GM03348 (cell line): ENCODE measurements around the gene LRP8.

Experiments used
- DNase-seq: peaks from one replicate; pipeline ENCODE4 v3.0.0; 2012; ENCODE audit warnings: low spot score

The LRP8 gene

DNA sequence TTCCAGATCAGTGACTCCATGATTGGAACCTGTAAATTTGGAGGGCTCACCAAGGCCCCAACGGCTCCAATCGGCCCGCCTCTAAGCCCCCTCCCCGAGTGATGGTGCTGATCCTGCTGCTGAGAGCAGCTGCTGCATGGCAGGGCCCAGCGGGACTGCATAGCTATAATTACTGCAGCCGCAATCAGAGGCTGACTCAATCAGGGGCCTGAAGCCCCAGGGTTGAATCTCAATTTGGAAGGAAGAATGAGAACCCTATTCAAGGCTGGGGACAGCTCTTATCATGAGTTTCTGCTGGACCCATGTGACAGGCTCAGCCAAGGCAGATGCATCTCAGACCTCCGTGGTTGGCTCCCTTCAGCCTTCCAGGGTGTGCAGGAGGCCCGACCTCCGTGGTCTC, 46.7 kb downstream of the LRP8 start:
- DNase-seq, result no peak

GRCh38 chr1:53280496-53280895, 47.4 kb downstream of the LRP8 start:
- no peak for DNase-seq

- no peak for DNase-seq
Measured at GRCh38 chr1:53279296-53280200, 48.3 kb downstream of the LRP8 start.

GRCh38 chr1:53278298-53278725, 49.6 kb downstream of the LRP8 start:
- DNase-seq, result peak; percentile 88

DNA sequence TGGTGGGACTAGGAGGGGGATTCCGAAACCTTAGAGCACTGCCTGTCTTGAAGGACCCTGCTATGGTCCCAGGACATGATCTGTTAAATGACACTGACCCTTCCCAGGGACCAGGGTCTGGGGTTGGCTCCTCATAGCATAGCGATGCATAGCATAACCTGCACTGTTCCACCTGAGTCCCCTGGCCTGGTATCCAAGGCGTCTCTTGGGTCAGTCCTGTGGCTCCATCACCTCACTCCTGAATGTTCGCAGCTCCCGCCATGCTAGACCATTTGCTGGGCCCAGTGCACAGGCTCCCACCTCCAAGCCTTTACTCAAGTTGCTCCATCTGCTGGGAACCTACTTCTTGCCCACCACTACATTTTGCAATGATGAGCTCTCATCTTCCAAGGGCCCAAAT, 50.5 kb downstream of the LRP8 start:
- DNase-seq, result no peak

DNA sequence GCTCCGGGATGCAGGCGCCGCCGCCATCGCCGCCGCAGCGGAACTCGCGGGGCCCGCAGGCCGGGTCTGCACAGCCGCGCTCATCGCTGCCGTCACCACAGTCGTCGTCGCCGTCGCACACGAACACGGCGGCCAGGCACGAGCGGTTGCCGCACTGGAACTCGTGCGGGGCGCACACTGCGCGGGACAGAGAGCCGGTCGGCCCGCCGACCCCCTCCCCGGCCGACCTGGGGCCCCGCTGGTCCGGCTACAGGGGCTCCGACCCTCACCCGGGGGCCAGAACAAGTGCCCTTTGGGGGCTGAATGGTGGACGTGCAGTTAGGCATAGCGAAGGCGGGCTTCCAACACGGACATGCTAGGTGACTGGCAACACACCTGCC, 51.0 kb downstream of the LRP8 start:
- no peak for DNase-seq

DNA sequence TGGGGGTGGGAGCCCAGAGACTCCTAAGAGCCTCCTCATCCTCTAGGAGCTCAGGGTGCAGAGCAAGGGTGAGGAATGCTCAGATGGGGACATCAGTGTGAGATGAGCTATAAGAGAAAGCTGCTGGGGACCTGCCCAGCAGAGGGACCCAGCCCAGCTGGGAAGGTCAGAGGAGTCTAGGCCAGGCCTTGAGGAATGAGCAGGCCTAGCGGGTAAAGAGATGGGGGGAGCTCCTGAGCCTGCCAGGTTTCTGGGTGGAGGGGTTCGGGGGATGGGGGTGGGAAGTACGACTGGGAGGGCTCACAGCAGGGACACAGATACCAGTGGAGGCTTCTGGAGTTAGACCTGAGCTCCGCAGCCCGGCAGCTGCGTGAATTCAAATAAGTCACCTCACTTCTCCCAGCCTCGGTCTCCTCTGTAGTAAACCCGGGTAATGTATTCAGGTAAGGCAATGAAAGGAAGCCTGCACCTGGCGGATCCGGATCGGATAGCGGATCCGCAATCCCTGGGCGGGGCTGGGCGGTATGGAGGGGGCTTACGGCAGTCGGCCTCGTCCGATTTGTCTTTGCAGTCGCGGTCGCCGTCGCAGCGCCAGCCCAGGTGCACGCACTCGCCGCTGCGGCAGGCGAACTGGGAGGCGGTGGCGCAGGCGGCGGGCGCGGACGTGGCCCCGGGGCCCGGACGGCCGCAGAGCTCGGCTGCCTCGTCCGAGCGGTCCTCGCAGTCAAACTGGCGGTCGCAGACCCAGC, 51.5 kb downstream of the LRP8 start:
- no peak for DNase-seq

GRCh38 chr1:53275566-53275965, 52.3 kb downstream of the LRP8 start:
- no peak for DNase-seq

DNA sequence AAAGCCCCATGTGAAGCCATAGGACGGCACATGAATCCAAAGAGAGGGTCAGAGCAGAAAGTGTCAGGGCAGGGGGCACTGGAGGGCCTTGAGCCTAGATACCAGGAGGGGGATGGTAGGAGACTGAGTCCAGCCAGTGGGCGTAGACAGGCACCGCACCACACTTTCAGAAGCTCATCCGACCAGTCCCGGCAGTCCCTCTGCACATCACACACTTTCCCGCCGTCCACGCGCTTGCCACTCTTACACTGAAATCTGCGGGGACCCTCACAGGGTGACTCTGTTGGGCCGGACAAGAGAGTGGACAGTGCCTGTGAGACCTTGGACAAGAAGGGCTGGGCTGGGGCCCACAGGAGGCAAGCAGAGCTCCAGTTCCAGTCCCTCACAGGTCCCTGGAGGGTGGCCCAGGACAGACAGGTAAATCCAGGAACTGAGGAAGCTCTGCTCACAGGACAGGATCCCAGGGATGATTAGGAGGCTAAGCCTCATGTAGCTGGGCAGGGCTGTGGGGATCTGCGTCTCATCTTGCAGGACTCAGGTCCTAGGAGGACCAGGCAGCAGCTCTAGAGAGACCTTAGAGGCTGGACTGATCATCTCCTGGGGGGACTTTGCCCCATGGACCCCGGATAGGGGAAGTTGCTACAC, 53.2 kb downstream of the LRP8 start:
- no peak for DNase-seq

GRCh38 chr1:53274026-53274425, 53.8 kb downstream of the LRP8 start:
- DNase-seq, result no peak

- DNase-seq, result no peak
Measured at GRCh38 chr1:53273526-53273925, 54.3 kb downstream of the LRP8 start.

GRCh38 chr1:53272349-53272748, 55.5 kb downstream of the LRP8 start:
- DNase-seq, result no peak

DNA sequence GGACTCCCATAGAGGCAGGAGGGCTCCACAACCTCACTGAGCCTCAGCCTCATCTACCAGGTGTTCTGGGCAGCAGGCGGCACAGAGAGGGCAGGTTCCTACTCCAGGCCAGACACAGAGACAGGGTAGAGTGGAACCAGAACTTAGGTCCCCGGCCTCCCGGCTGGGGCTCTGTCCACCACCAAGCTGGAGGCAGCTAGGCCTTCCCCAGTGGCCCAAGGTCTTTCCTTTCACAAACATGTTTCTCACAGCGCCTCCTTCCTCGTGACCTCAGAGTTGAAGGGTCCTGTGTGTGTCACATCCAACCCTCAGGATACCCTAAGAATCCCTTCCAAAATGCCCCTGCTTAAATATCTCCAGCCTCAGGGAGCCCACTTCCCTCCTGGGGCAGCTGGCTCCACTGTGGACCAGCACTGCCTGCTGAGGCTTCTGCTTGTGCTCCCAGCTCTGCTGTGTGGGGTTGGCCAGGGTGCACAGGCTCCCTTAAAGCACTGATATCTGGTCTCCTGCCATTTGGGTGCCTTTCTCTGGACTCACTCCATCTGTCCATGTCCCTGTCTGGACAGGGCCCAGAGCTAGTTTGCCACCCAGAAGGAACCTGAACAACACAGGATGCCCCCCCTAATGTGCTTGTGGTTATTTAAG, 56.3 kb downstream of the LRP8 start:
- no peak for DNase-seq

- no peak for DNase-seq
Measured at GRCh38 chr1:53270873-53271272, 57.0 kb downstream of the LRP8 start.

- DNase-seq, result no peak
Measured at GRCh38 chr1:53270107-53270506, 57.8 kb downstream of the LRP8 start.

DNA sequence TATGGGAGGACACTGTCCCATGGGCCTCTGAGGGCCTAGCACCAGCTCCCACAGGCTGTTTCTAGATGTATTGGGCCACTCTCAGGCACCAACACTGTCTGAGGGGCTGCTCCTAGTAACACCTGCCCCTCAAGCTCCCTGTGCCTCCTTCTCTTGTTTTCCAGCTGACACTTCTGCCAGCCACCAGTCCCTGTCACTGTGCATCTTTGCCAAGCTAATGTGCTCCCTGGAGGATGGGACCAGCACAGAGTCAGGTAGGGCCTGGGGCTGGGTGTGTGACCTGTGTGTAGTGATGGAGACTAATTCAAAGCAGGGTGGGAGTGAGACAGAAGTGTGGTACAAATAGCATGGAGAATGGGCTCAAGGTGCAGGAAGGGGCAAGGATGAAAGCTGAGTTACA, 60.1 kb downstream of the LRP8 start:
- no peak for DNase-seq

DNA sequence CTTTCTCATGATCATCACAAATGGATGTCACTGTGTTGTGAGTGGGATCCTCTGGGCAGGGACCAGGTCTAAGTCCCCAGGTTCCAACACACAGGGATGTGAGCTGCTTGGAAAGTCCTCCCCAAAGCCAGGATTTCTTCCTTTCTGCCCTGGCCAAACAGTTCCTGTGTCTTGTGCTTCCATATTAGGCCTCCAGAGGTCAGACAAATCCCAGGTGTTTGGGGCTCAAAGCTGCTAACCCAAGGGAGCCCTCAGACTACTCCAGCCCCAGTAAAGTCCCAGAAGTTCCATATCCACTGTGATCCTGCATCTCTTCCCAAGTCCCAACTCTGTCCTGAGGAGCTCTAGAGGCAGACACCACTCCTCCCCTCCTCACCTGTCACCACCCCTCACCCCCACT, 61.8 kb downstream of the LRP8 start:
- DNase-seq, result no peak

GRCh38 chr1:53265581-53265980, 62.3 kb downstream of the LRP8 start:
- DNase-seq, result peak; percentile 43

GRCh38 chr1:53264048-53264447, 63.8 kb downstream of the LRP8 start:
- no peak for DNase-seq

GRCh38 chr1:53262000-53262399, 65.9 kb downstream of the LRP8 start:
- no peak for DNase-seq

DNA sequence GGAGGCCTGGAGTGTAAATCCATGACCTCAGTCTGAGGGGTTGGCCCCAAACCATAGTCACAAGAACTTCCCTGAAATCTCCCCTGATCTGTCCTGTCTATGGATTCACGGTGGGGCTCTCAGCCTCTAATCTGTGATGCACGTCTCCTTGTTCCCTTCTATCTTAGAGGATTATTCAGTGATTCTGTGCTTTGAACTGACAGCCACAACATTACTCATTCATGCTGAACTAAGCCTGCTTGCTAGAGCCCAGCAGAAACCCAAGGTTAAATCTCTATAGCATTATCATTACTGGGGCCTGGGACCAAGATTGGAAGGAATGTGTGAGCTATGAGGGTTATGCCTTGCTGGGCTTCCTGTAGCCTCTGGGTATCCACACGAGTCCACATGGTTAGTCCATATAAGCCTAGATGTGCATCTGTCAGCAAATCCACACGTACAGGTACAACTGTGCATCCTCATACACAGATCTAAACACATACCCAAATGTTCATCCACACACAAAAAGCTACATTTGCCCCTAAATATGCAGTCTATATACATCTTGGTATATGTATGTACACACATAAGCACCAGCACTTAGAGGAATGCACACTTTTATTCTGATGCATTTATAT, 67.1 kb downstream of the LRP8 start:
- DNase-seq, result no peak

- DNase-seq, result no peak
Measured at GRCh38 chr1:53259932-53260331, 67.9 kb downstream of the LRP8 start.
